Spleen (tissue), 11 donors: Measurements from ENCODE around the gene BTNL8. TPM values are rescaled to one million over a fixed set of nuclear protein-coding genes. Genes with fewer than 3 reads are reported as not detected.

Experiments used
- DNase-seq: peaks from one replicate; pipeline ENCODE4 v3.0.0-alpha.2; 2020
- H3K27ac ChIP-seq, 8 donors: fragments of 200-600 bp; sonication (generic) in 7 of 8; 1 replicate in 4 of 8; 2 replicates in 4 of 8; pipeline versions ENCODE4 v1.5.0 to v1.8.0; 2016 to 2021; ENCODE audit warnings: inconsistent platforms in 4 of 8, mild to moderate bottlenecking in 4 of 8, moderate library complexity in 1 of 8
- H3K27me3 ChIP-seq, 7 donors: fragments of 200-600 bp; sonication (generic) in 6 of 7; replicated peaks in 1 of 7; 1 replicate in 4 of 7; 2 replicates in 3 of 7; pipeline versions ENCODE4 v1.5.0 to v1.8.0; 2016 to 2021; ENCODE audit warnings: inconsistent platforms in 3 of 7, mild to moderate bottlenecking in 1 of 7
- H3K36me3 ChIP-seq, 6 donors: fragments of 200-600 bp; sonication (generic) in 5 of 6; 1 replicate in 4 of 6; 2 replicates in 2 of 6; pipeline versions ENCODE4 v1.5.0 to v1.8.0; 2016 to 2021; ENCODE audit warnings: inconsistent platforms in 2 of 6
- H3K4me1 ChIP-seq, 6 donors: fragments of 200-600 bp; sonication (generic) in 5 of 6; 1 replicate in 3 of 6; 2 replicates in 3 of 6; pipeline versions ENCODE4 v1.5.0 to v1.8.0; 2016 to 2021; ENCODE audit warnings: inconsistent platforms in 3 of 6
- H3K4me3 ChIP-seq, 8 donors: fragments of 200-600 bp; sonication (generic) in 7 of 8; 1 replicate in 4 of 8; 2 replicates in 4 of 8; pipeline versions ENCODE4 v1.5.0 to v1.8.0; 2016 to 2021; ENCODE audit warnings: inconsistent platforms in 4 of 8, mild to moderate bottlenecking in 4 of 8, moderate library complexity in 2 of 8
- H3K9me3 ChIP-seq, 8 donors: fragments of 200-600 bp; sonication (generic) in 7 of 8; 1 replicate in 4 of 8; 2 replicates in 4 of 8; pipeline versions ENCODE4 v1.5.0 to v1.8.0; 2016 to 2021; ENCODE audit warnings: inconsistent platforms in 4 of 8
- CTCF ChIP-seq, 11 experiments: fragments of 200-600 bp in 7 of 11; fragments of 450-650 bp in 4 of 11; sonication (generic) in 4 of 11; IDR thresholded peaks in 8 of 11; conservative IDR thresholded peaks in 3 of 11; 1 replicate in 7 of 11; 2 replicates in 4 of 11; pipeline versions ENCODE4 v1.4.0 to v1.8.0; 2016 to 2021; ENCODE audit warnings: antibody characterized with exemption in 11 of 11, inconsistent platforms in 4 of 11, mild to moderate bottlenecking in 1 of 11
- POLR2A ChIP-seq, 3 donors: fragments of 450-650 bp; IDR thresholded peaks; one replicate each; pipeline ENCODE4 v1.5.1; 2017; ENCODE audit warnings: antibody characterized with exemption in 3 of 3, mild to moderate bottlenecking in 1 of 3
- POLR2AphosphoS5 ChIP-seq, 3 donors: sonication (generic); formaldehyde crosslinking; IDR thresholded peaks; one replicate each; pipeline ENCODE4 v1.5.1; 2017; ENCODE audit warnings: antibody characterized with exemption in 3 of 3
- WGBS, 5 donors: extraction: QIAGEN DNeasy Blood & Tissue Kit in 3 of 5; methylation state at CpG; one replicate each; pipeline versions ENCODE4 v1.1.5 to v1.1.7; 2013 to 2018; 5-methylcytosine and 5-hydroxymethylcytosine counted together
- intact Hi-C: fragments of 100-400 bp; cut with DNase I; formaldehyde crosslinking; loops from one replicate; pipeline ENCODE4 v1.15.0; 2023; ENCODE audit warnings: low total_unique reads
- polyA plus RNA-seq, 3 donors: library from polyadenylated mRNA; stranded (reverse); fragments of 200-250 nt; gene quantifications; one replicate each; pipeline ENCODE4 v1.2.1, GENCODE V29; 2013
- total RNA-seq, 7 donors: library from RNA; depleted of rRNA in 3 of 7; stranded (reverse); fragments of >200 nt in 3 of 7; fragmentation: NEBNext Ultra II Directional in 4 of 7; extraction: Animal tissue kit (Norgen Biotek cat#: 25700) in 4 of 7; gene quantifications; one replicate each; pipeline versions ENCODE4 v1.1.0 to v1.2.1, GENCODE V29; 2016 to 2021
- donor health status: healthy with polysubstance abuse.
- donor health status: DM: no; HTN: no; CAD: no; lungs with moderate emphysema.
- donor health status: DM: no; HTN: no; CAD: no.
- donor health status: Bipolar disorder and iron deficiency.
- donor health status: healthy.
- donor health status: DM: no; HTN: no; CAD: no.
- donor health status: DM: yes; HTN: yes; CAD: no.

BTNL8 gene
- total and polyA plus RNA-seq, 10 donors: 0.42 to 7.9 (median 3.1) TPM

DNA sequence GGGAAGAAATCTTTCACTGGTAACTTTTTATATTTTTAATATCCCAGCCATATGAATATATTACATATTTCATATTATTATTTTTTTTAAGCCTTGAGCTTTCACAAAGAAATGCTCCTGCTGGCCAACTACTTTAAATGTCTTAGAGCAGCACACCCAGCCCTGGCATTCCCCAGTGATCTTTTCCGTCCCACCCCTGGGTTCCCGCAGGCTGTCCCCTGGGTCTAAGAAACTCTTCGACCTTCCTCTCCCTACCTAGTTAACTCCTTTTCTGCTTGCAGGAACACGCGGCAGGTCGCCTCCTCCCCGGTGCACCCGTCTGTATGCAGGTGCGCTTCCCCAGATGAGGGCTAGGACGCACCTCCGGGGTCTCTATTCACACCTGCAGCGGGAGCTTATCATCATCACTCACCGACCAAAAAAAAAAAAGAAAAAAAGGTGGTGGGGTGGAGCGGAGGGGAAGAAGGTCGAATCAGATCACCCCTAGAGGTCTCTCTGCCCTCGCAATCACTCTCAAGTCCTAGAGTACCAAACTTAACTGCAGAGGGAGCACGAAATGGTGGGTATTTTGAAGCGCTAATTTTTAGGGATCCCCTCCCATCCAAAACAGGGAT is 38.6 kb upstream of the BTNL8 start:
- H3K36me3 ChIP-seq: peaks cover 0 to 25% (median 12%) of the 10 kb centered on the region in 6 donors
- intact Hi-C loops: loop anchor here (5.0 to 10.0 kb wide), 2 partner anchors 73 to 304 kb away; no protein-coding TSS in a partner anchor
- H3K4me1 ChIP-seq: peaks cover 0 to 27% (median 15%) of the 10 kb centered on the region in 6 donors
- 0 to 1% (median 1%) methylated on average over 17 to 18 of the region's 18 CpGs for WGBS, 5 donors
- no peaks in the 10 kb centered on the region for H3K27me3 ChIP-seq
- TF ChIP-seq POLR2AphosphoS5 (IDR thresholded peaks at IDR 0.05) (no peak), CTCF (IDR thresholded peaks at IDR 0.05 in 8 of 11, conservative IDR thresholded peaks at IDR 0.05 in 3 of 11) (peak in 4 of 11 experiments; percentile 15 to 39 (median 24))
- H3K9me3 ChIP-seq: no peaks in the 10 kb centered on the region
- H3K4me3 ChIP-seq: peak overlapping the region; percentile 64 to 98 (median 90)
- H3K27ac ChIP-seq: peak overlapping the region; percentile 90 to 98 (median 95)
- DNase-seq: peak; percentile 87

- 0 to 1% (median 1%) methylated on average over 51 to 84 of the region's 84 CpGs for WGBS, 5 donors
- Histone ChIP-seq H3K36me3 (peaks cover 0 to 17% (median 5%) of the 10 kb centered on the region in 6 donors), H3K4me1 (peaks cover 0 to 27% (median 15%) of the 10 kb centered on the region in 6 donors), H3K4me3 (peak within 1 kb of the TSS; percentile 64 to 98 (median 90)), H3K9me3 (no peaks in the 10 kb centered on the region), H3K27ac (peak within 1 kb of the TSS; percentile 90 to 98 (median 95)), H3K27me3 (no peaks in the 10 kb centered on the region)
- DNase-seq: peak; percentile 99
- TF ChIP-seq POLR2A (IDR thresholded peaks at IDR 0.05) (peak; percentile 26 to 64 (median 26)), CTCF (IDR thresholded peaks at IDR 0.05 in 8 of 11, conservative IDR thresholded peaks at IDR 0.05 in 3 of 11) (peak in 4 of 11 experiments; percentile 17 to 47 (median 32)), POLR2AphosphoS5 (IDR thresholded peaks at IDR 0.05) (peak; percentile 90 to 94 (median 91))
- intact Hi-C loops: loop anchor here (5.0 to 10.0 kb wide), 2 partner anchors 74 to 304 kb away; no protein-coding TSS in a partner anchor
These were observed 37.8 kb upstream of the BTNL8 start, which contains the start of gene ZFP62 for GRCh38 chr5:180860887-180861822. ZFP62 (minus strand) TSS chr5:180861276; CDS start chr5:180861219, 57 bp downstream.

DNA sequence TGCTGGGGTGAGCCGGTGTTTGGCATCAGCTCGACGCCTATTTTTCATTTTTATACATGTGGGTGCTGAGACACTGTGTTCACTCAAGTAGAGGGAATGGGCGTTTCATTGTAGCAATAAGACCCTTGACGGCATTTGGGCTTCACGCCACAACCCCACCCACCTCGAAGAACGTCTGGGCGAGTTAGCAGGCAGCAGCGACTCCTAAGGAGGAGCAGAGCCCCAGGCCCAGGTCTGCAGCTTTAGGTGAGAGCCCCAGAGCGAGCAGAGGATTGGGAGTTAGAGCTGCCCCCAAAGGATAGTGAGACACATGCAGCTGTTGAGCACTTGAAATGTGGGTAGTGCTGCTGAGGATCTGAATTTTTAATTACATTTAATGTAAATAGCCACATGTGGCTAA is 36.3 kb upstream of the BTNL8 start:
- peaks cover 0 to 8% (median under 1%) of the 10 kb centered on the region in 6 donors for H3K36me3 ChIP-seq
- H3K27ac ChIP-seq: no peak overlapping the region
- peaks cover 0 to 27% (median 15%) of the 10 kb centered on the region in 6 donors for H3K4me1 ChIP-seq
- TF ChIP-seq POLR2AphosphoS5 (IDR thresholded peaks at IDR 0.05) (no peak), POLR2A (IDR thresholded peaks at IDR 0.05) (no peak), CTCF (IDR thresholded peaks at IDR 0.05 in 8 of 11, conservative IDR thresholded peaks at IDR 0.05 in 3 of 11) (no peak)
- DNase-seq: no peak
- no peaks in the 10 kb centered on the region for H3K27me3 ChIP-seq
- H3K9me3 ChIP-seq: no peaks in the 10 kb centered on the region
- intact Hi-C loops: loop anchor here (5.0 to 10.0 kb wide), 2 partner anchors 75 to 302 kb away; no protein-coding TSS in a partner anchor
- no peak overlapping the region for H3K4me3 ChIP-seq
- WGBS, 5 donors: 79 to 90% (median 85%) methylated on average over 11 of the region's 11 CpGs
